A549 (cell line): ENCODE results near the gene GABBR2. TPM values are rescaled to one million over a fixed set of nuclear protein-coding genes. Genes with fewer than 3 reads are reported as not detected.

Experiments used
- ATAC-seq, 2 experiments: fragments of 200-7000 bp in 1 of 2; fragments of >200 bp in 1 of 2; cut with Nextera tagmentation in 1 of 2; cut with Tn5 transposase in 1 of 2; 3 replicates each; pipeline versions ENCODE4 v1.8.0 to v1.9.1; 2018 to 2020; ENCODE audit warnings: mild to moderate bottlenecking in 1 of 2, moderate library complexity in 1 of 2
- CTCF ChIA-PET: fragments of 300-600 bp; sonication (Branson Sonifier 250); formaldehyde crosslinking; extraction: SDS; loops from one replicate; lab custom pipeline; 2021; ENCODE audit warnings: antibody characterized with exemption, inconsistent platforms; lab: Yijun Ruan, JAX
- POLR2A ChIA-PET: fragments of 350-600 bp; formaldehyde crosslinking; extraction: SDS; loops from one replicate; lab custom pipeline; 2021; ENCODE audit warnings: antibody characterized with exemption, inconsistent platforms; lab: Yijun Ruan, JAX
- DNase-seq, 2 experiments: peaks; one replicate each; pipeline versions ENCODE4 v3.0.0 to v3.0.0-alpha.2; 2011 to 2016; ENCODE audit warnings: low read depth in 1 of 2, low spot score in 1 of 2
- FAIRE-seq: peaks from 2 replicates; lab custom pipeline; 2011; peaks lifted over from hg19 to GRCh38; lab: Jason Lieb, UNC
- H3K27ac ChIP-seq, 2 experiments: fragments of >200 bp; sonication (Bioruptor Twin); formaldehyde crosslinking; 3 replicates each; pipeline ENCODE4 v1.5.1; 2016 to 2017
- H3K4me1 ChIP-seq: fragments of >200 bp; sonication (Bioruptor Twin); formaldehyde crosslinking; 3 replicates; pipeline ENCODE4 v1.6.1; 2016
- H3K4me2 ChIP-seq: fragments of >200 bp; sonication (Bioruptor Twin); formaldehyde crosslinking; 3 replicates; pipeline ENCODE4 v1.6.1; 2016
- H3K4me3 ChIP-seq: fragments of >200 bp; sonication (Bioruptor Twin); formaldehyde crosslinking; 3 replicates; pipeline ENCODE4 v1.5.1; 2016
- H3K9me3 ChIP-seq: fragments of >200 bp; sonication (Bioruptor Twin); formaldehyde crosslinking; 3 replicates; pipeline ENCODE4 v1.6.1; 2016
- ATOH8 ChIP-seq: fragments of 250-450 bp; sonication (Bioruptor Pico); IDR thresholded peaks from 2 replicates; pipeline ENCODE4 v1.5.0; 2020; ENCODE audit warnings: low read depth, mild to moderate bottlenecking, moderate library complexity
- BCL3 ChIP-seq: fragments of >200 bp; sonication (Bioruptor Twin); formaldehyde crosslinking; IDR thresholded peaks from 3 replicates; pipeline ENCODE4 v1.6.1; 2016
- CTCF ChIP-seq: fragments of >200 bp; sonication (Bioruptor Twin); formaldehyde crosslinking; IDR thresholded peaks from 3 replicates; pipeline ENCODE4 v1.5.1; 2016
- E2F6 ChIP-seq: IDR thresholded peaks from 2 replicates; pipeline ENCODE4 v1.6.1; 2012; ENCODE audit warnings: low read depth, borderline replicate concordance
- ESRRA ChIP-seq: fragments of 150-350 bp; IDR thresholded peaks from 2 replicates; pipeline ENCODE4 v1.6.1; 2014; ENCODE audit warnings: mild to moderate bottlenecking, low read length, borderline replicate concordance
- FOSB ChIP-seq: fragments of 250-450 bp; sonication (Bioruptor Pico); IDR thresholded peaks from 2 replicates; pipeline ENCODE4 v1.5.0; 2020; ENCODE audit warnings: mild to moderate bottlenecking, moderate library complexity
- FOXS1 ChIP-seq: fragments of 250-450 bp; sonication (Bioruptor Pico); IDR thresholded peaks from 2 replicates; pipeline ENCODE4 v1.5.0; 2020; ENCODE audit warnings: mild to moderate bottlenecking, moderate library complexity
- HMGXB4 ChIP-seq: fragments of 250-450 bp; sonication (Bioruptor Pico); IDR thresholded peaks from 2 replicates; pipeline ENCODE4 v1.5.0; 2021; ENCODE audit warnings: mild to moderate bottlenecking, moderate library complexity, borderline replicate concordance
- HOXB5 ChIP-seq: fragments of 250-450 bp; sonication (Bioruptor Pico); IDR thresholded peaks from 2 replicates; pipeline ENCODE4 v1.5.0; 2020; ENCODE audit warnings: mild to moderate bottlenecking, moderate library complexity
- MAFK ChIP-seq: fragments of 450-650 bp; IDR thresholded peaks from 2 replicates; pipeline ENCODE4 v1.6.1; 2014; ENCODE audit not compliant: partially characterized antibody
- PBX3 ChIP-seq: IDR thresholded peaks from 2 replicates; pipeline ENCODE4 v1.6.1; 2012
- POLR2AphosphoS2 ChIP-seq: conservative IDR thresholded peaks from 2 replicates; pipeline ENCODE4 v1.6.1; 2012; ENCODE audit warnings: low read length, improper control_type of control experiment, inconsistent platforms
- RAD21 ChIP-seq, 2 experiments: fragments of >200 bp in 1 of 2; sonication (Bioruptor Twin) in 1 of 2; formaldehyde crosslinking in 1 of 2; IDR thresholded peaks in 1 of 2; conservative IDR thresholded peaks in 1 of 2; 2 replicates in 1 of 2; 3 replicates in 1 of 2; pipeline ENCODE4 v1.6.1; 2012 to 2018; ENCODE audit warnings: inconsistent platforms in 1 of 2
- SREBF2 ChIP-seq: fragments of 450-650 bp; IDR thresholded peaks from 2 replicates; pipeline ENCODE4 v1.6.1; 2014; ENCODE audit warnings: mild to moderate bottlenecking, moderate library complexity
- TP53 ChIP-seq: fragments of 250-450 bp; sonication (Bioruptor Pico); IDR thresholded peaks from 2 replicates; pipeline ENCODE4 v1.5.0; 2021; ENCODE audit warnings: mild to moderate bottlenecking, moderate library complexity
- ZFP36 ChIP-seq: fragments of 450-650 bp; IDR thresholded peaks from 2 replicates; pipeline ENCODE4 v1.6.1; 2014; ENCODE audit warnings: borderline replicate concordance; ENCODE audit not compliant: partially characterized antibody
- ZNF302 ChIP-seq: fragments of 250-450 bp; sonication (Bioruptor Pico); IDR thresholded peaks from 2 replicates; pipeline ENCODE4 v1.9.0; 2021; ENCODE audit warnings: inconsistent platforms, mild to moderate bottlenecking, moderate library complexity
- WGBS: methylation state at CpG from one replicate; pipeline ENCODE4 v1.1.6; 2017; ENCODE audit errors: missing lambda C conversion rate; 5-methylcytosine and 5-hydroxymethylcytosine counted together
- polyA plus RNA-seq, 4 experiments: library from polyadenylated mRNA; depleted of rRNA in 3 of 4; stranded (reverse); fragments of >200 nt; fragmentation: RNase III in 1 of 4; extraction: RNeasy Plus Mini Kit Qiagen cat#74134 plus additional on column Dnase treatment in 1 of 4; gene quantifications; 2 replicates in 3 of 4; 3 replicates in 1 of 4; pipeline ENCODE4 v1.2.3, GENCODE V29; 2011 to 2017

Gene GABBR2
- polyA plus RNA-seq, 2 of the 4 experiments (the other 2 are of a cell fraction) = 0.08 to 0.57 TPM

- Histone ChIP-seq H3K4me1 (no peaks in the 10 kb centered on the region), H3K4me2 (no peak overlapping the region), H3K9me3 (no peaks in the 10 kb centered on the region)
- WGBS = 13% methylated on average over 4 of the region's 4 CpGs
- CTCF ChIA-PET = interaction anchor here (0.7 to 0.9 kb wide), 3 partner anchors 9 to 167 kb away, joined by 3 to 5 read pairs (median 3); no protein-coding TSS in a partner anchor
- TF ChIP-seq ESRRA (no peak), ZFP36 (no peak), HMGXB4 (CRISPR knock-in tag) (no peak), RAD21 (conservative IDR thresholded peaks at IDR 0.05 in 1 of 2, IDR thresholded peaks at IDR 0.05 in 1 of 2) (no peak), E2F6 (no peak), FOSB (CRISPR knock-in tag) (no peak), FOXS1 (CRISPR knock-in tag) (no peak), SREBF2 (no peak), PBX3 (no peak), HOXB5 (no peak), BCL3 (no peak), POLR2AphosphoS2 (no peak)
- TF ChIP-seq, all 56 proteins: peak for 0
- ATAC-seq (no peak), DNase-seq (no peak), FAIRE-seq (no peak)
- POLR2A ChIA-PET = no interaction called here
- H3K4me3 ChIP-seq = no peak overlapping the region
- H3K27ac ChIP-seq = no peak overlapping the region
Observed at GRCh38 chr9:98632839-98633238, 75.9 kb downstream of the GABBR2 start.

GRCh38 chr9:98627296-98627695 is 81.4 kb downstream of the GABBR2 start:
- TF ChIP-seq CTCF (no peak), MAFK (no peak), FOXS1 (CRISPR knock-in tag) (no peak), HMGXB4 (CRISPR knock-in tag) (no peak), ATOH8 (CRISPR knock-in tag) (no peak), ZNF302 (CRISPR knock-in tag) (no peak), E2F6 (no peak), TP53 (CRISPR knock-in tag) (no peak)
- no peaks in the 10 kb centered on the region for H3K9me3 ChIP-seq
- no peak for DNase-seq
- ChIA-PET CTCF (interaction anchor here (0.7 to 2.5 kb wide), 4 partner anchors 15 to 312 kb away, joined by 3 to 9 read pairs (median 6); no protein-coding TSS in a partner anchor), POLR2A (no interaction called here)
- no peak for FAIRE-seq
- no peaks in the 10 kb centered on the region for H3K4me1 ChIP-seq
- H3K27ac ChIP-seq = no peak overlapping the region
- 39% methylated on average over 7 of the region's 7 CpGs for WGBS
- ATAC-seq = no peak
- H3K4me2 ChIP-seq = no peak overlapping the region
- H3K4me3 ChIP-seq = no peak overlapping the region
